GM18951 (cell line): ENCODE results near the gene PHC3.
"Not testable (repeated sequence)": the region's sequence is repeated elsewhere in the genome, so short reads cannot be mapped to it uniquely, and the experiment has no call there.

ENCODE experiments used
- POLR2A ChIP-seq: IDR thresholded peaks from 4 replicates; pipeline ENCODE4 v1.6.1; 2011; ENCODE audit warnings: mild to moderate bottlenecking; ENCODE audit not compliant: insufficient read length, insufficient read depth; ENCODE audit errors: extremely low read depth
- in situ Hi-C: fragments of 300-500 bp; cut with MboI; formaldehyde crosslinking; loops from one replicate; pipeline ENCODE4 v1.12.0; 2022; ENCODE audit warnings: low sequenced_read_pairs, mixed read lengths, inconsistent platforms; ENCODE audit not compliant: unreplicated experiment

Gene PHC3

DNA sequence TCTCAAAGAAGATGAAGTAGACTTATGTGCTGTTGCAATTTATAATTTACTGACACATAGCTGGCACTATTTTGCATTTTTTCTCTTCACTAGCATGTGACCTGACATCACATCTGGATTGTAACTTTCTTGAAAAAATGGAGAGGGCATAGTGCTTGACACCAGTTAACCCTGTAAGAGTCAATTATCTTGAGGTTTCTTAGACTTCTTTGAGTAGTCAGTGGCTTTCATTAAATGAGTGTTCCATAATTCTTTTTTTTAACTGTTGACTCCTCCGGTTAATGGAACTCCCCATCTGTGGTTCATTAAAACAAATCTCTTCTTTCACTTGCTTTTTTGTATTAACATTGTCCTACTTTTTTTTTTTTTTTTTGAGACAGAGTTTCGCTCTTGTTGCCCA is 23.8 kb upstream of the PHC3 start:
- in situ Hi-C loops: no loop called here
- TF ChIP-seq POLR2A: no peak

DNA sequence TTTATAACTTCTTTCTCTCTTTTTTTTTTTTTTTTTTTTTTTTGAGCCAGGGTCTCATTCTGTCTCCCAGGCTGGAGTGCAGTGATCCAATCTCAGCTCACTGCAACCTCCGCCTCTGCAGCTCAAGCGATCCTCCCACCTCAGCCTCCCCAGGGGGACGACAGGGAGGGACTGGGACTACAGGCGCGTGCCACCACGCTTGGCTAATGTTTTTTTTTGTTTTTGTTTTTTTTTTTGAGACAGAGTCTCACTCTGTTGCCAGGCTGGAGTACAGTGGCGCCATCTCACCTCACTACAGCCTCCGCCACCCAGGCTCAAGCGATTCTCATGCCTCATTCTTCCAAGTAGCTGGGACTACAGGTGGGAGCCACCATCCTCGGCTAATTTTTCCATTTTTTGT is 23.0 kb upstream of the PHC3 start:
- in situ Hi-C loops: no loop called here
- no peak for TF ChIP-seq POLR2A

GRCh38 chr3:170204023-170204472 is 22.5 kb upstream of the PHC3 start:
- in situ Hi-C loops: no loop called here
- no peak for TF ChIP-seq POLR2A

DNA sequence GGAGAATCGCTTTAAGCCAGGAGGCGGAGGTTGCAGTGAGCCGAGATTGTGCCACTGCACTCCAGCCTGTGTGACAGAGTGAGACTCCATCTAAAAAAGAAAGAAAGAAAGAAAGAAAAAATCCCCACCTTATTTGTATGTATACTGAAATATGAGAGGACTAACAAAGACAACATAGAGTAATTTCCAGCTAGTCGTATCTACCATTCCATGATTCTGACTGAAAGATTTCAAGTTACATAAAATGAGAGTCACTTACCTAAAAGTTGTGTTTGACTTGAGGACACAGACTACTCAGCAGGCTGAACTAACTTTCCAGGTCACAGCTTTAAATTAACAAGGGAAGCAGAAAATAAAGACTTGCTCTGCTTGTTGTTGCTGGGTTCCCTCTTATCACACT is 21.9 kb upstream of the PHC3 start:
- TF ChIP-seq POLR2A: no peak
- in situ Hi-C loops: no loop called here

DNA sequence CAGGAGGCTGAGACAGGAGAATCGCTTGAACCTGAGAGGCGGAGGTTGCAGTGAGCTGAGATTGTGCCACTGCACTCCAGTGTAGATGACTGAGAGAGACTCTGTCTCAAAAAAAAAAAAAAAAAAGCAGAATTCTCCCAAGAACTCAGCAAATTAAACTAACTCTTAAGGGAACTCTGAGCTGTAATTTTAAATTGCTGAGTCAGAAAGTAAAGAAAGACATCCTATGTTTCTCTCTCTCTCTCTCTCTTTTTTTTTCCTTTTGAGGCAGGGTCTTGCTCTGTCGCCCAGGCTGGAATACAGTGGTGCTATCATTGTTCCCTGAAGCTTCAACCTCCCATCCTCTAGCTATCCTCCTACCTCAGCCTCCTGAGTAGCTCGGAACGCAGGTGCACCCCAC is 20.0 kb upstream of the PHC3 start:
- no peak for TF ChIP-seq POLR2A
- in situ Hi-C loops: no loop called here

DNA sequence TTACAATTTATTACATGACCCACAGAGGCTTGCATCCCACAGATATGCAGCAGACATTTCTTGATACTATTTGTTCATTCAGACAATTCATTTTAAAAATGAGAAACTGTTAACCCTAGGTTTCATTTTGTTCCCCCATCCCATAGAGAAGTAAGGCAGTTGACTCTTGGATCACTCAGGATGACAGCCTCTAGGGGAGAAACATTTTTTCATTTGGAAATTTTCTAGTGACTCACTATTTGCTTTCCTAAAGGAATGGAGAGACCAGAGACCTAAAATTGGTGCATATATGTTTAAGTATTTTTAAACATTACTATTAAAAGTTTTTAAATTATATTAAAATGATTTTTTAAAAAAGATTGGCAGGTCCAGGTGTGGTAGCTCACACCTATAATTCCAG is 19.5 kb upstream of the PHC3 start:
- TF ChIP-seq POLR2A: no peak
- in situ Hi-C loops: no loop called here

GRCh38 chr3:170196833-170197232 is 15.3 kb upstream of the PHC3 start:
- in situ Hi-C loops: no loop called here
- TF ChIP-seq POLR2A: no peak

DNA sequence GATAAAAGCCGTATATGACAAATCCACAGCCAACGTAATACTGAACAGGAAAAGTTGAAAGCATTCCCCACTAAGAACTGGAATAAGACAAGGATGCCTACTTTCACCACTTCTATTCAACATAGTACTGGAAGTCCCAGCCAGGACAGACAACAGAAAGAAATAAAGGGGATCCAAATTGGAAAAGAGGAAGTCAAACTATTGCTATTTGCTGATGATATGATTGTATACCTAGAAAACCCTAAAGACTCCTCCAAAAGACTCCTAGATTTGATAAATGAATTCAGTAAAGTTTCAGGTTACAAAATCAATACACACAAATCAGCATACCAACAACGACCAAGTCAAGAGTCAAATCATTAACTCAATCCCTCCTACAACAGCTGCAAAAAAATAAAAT is 14.2 kb upstream of the PHC3 start:
- in situ Hi-C loops: not testable (repeated sequence)

DNA sequence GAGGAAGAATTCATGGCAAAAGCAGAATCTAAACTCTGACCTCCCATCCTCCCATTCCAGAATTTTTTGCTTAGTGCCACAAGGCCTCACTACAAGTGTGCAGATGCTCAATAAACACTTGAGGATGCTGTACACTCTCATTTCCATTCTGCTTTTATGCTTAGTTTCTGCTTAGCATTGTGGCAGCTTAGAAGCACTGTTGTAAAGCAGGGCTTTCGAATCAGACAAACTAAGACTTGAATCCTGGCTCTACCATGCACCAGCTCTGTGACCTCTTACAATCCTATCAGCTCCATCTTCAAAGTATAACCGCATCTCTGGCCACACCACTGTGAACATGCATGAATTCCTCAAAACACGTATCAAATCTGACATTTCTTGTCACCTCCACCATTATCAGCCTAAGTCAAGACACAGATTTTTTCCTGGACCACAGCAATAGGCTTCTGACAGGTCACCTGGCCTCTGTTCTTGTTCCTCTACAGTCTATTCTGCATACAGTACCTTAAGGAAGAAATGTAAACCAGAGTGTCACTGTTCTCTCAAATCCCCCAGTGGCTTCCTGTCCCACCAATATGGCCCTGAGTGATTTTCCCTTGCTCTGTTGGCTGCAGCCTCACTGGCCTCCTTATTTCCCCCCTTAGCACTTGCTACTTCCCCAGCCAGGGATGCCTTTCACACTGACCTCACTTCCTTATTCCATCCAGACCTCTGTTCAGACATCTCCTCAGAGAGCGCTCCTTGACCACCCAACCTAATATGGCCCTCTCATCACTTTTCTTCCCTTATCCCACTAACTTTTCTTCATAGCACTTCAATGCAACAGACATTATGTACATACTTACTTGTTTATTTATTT is 8.1 kb upstream of the PHC3 start:
- in situ Hi-C loops: no loop called here
- no peak for TF ChIP-seq POLR2A

- in situ Hi-C loops: no loop called here
- no peak for TF ChIP-seq POLR2A
Observed at GRCh38 chr3:170180079-170180907, 1.2 kb downstream of the PHC3 start.

DNA sequence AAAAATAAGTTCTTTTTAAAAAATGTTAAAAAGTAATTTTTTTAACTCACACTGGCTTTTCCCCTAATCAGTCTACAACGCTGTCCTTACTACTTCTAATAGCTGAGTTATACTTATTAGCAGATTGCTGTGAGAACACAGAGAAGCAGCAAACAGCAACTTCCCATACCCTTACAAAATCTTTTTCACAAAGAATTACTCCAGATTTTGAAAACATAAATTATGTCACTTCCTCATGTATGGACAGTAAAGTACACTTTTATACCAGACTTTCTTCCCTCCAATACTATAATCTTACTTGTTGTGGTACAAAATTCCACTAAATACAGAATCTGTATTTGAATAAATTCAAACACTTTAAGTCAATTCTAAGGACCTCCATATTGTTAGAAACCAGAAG is 2.1 kb downstream of the PHC3 start:
- no peak for TF ChIP-seq POLR2A
- in situ Hi-C loops: loop anchor here (10.0 kb wide), 1 partner anchor 55 kb away; no protein-coding TSS in a partner anchor

DNA sequence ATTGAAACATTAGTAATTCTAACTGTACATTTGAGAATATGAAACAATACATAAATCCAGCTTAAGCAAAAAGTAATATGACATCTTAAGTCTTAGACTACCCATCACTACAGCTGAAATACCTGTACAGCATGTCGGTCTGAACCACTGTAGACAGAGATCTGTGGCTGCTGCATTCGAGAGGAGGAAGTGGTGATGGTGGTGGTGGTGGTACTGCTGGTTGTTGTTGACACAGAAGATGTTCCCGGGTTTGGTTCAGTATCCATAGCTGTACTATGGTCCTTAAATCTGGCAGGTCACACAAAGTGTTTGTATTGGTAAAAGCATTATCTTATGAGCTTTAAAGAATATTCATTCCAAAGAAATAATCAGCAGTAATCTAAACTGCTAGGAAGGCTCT is 2.9 kb downstream of the PHC3 start:
- in situ Hi-C loops: loop anchor here (10.0 kb wide), 1 partner anchor 54 kb away; no protein-coding TSS in a partner anchor

DNA sequence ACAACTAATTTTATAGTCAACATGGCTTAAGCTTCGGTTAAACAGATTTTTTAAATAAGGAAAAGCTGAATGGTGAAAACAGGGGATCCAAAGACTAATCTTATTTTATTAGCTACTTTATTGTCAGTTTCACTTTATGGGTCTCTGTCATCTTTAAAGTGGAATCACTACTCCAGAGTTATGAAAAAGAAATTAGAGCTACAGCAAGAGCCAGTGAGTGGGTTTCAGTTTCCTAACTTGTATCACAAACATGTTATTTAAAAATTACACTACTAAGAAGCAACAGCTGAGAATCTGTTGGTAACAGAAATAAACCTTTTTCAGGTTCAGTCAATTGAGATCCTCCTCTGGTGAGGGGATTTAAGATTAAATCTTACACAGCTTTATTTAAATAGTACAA is 10.0 kb downstream of the PHC3 start:
- TF ChIP-seq POLR2A: no peak
- in situ Hi-C loops: loop anchor here (10.0 kb wide), 1 partner anchor 47 kb away; no protein-coding TSS in a partner anchor

More for the DNA sequence above, 2.9 kb downstream of the PHC3 start:
- no peak for TF ChIP-seq POLR2A

DNA sequence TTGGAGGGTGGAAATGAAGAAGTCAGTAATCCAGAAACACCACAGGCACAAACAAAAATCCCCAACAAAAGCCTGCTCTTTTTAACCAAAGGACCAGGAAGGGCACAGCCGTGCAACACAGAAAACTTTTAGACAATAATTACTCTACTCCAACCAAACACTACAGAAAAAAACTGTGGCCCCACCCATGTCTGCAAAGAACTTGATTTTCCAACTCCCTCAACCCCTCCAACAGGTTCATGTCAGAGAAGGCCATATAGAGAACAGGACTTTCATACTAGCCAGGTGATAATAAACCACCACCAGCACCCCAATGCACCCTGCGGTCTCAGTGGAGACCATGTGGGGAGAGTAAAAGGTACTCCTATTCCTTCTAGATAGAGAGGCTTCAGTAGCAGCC is 16.8 kb downstream of the PHC3 start:
- TF ChIP-seq POLR2A: no peak
- in situ Hi-C loops: no loop called here
